Measurements from ENCODE around the gene DACH1. TPM values are rescaled to one million over a fixed set of nuclear protein-coding genes. Genes with fewer than 3 reads are reported as not detected.

The DACH1 gene
- total RNA-seq, 1 experiment from 2014 or later: 0.14 TPM

DNA sequence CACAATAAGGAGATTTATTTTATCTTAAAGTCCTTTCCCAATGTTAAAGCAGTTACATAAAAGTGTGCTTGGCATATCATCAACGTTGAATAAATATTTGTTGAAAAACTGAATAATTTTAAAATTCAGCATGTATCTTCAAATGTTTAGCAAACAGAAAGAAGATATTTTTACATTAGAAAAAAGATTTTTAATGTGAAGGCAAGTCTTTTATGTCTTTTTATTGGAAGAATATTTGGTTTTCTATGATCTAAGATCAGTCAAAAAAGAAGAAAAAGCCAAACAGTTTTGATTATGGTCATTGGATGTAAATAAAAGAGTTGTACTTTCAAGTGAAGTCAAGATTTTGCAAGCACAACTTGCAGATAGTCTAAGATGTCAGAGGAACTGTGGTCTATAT lies 397.4 kb downstream of the DACH1 start:
- CTCF ChIA-PET: no interaction called here
- H3K4me1 Mint-ChIP-seq (ENCODE audit: low read depth, unreplicated experiment): no peaks in the 10 kb centered on the region
- no peak for DNase-seq
- no peak overlapping the region for H3K4me3 Mint-ChIP-seq (ENCODE audit: low read depth, unreplicated experiment)
- no peaks in the 10 kb centered on the region for H3K27me3 Mint-ChIP-seq (ENCODE audit: unreplicated experiment)
- intact Hi-C loops (cut with micrococcal nuclease; ENCODE audit: unreplicated experiment): loop anchor here (10.0 kb wide), 1 partner anchor 145 kb away; no protein-coding TSS in a partner anchor
- H3K9me3 Mint-ChIP-seq (ENCODE audit: low read depth, unreplicated experiment): no peaks in the 10 kb centered on the region
- no peaks in the 10 kb centered on the region for H3K36me3 Mint-ChIP-seq (ENCODE audit: insufficient read depth, unreplicated experiment)
- H3K27ac Mint-ChIP-seq (ENCODE audit: unreplicated experiment): no peak overlapping the region
- no TSS peak for BruUV-seq (replicated peaks)
- TF ChIP-seq, protein P1, sequence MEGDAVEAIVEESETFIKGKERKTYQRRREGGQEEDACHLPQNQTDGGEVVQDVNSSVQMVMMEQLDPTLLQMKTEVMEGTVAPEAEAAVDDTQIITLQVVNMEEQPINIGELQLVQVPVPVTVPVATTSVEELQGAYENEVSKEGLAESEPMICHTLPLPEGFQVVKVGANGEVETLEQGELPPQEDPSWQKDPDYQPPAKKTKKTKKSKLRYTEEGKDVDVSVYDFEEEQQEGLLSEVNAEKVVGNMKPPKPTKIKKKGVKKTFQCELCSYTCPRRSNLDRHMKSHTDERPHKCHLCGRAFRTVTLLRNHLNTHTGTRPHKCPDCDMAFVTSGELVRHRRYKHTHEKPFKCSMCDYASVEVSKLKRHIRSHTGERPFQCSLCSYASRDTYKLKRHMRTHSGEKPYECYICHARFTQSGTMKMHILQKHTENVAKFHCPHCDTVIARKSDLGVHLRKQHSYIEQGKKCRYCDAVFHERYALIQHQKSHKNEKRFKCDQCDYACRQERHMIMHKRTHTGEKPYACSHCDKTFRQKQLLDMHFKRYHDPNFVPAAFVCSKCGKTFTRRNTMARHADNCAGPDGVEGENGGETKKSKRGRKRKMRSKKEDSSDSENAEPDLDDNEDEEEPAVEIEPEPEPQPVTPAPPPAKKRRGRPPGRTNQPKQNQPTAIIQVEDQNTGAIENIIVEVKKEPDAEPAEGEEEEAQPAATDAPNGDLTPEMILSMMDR (IDR thresholded peaks at IDR 0.05; ENCODE audit: unreplicated experiment): no peak

DNA sequence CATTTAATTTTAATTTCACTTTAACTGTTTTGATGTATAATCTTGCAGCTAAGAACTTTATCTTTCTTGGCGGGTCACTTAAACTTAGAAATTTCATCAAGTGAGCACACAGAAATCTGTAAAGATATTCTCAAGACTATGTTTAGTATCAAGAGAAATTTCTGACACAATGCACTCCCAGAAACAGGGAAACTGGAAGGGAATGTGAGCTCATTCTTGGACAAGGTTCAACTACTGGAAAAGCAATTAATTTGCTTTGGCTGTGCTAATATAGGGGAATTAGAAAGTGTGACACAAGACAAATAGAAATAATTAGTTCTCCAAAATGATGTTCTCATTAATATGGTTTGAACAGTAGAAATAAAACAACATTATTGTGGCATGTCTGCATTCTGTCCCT lies 402.3 kb downstream of the DACH1 start:
- no peak overlapping the region for H3K27ac Mint-ChIP-seq (ENCODE audit: unreplicated experiment)
- H3K4me1 Mint-ChIP-seq (ENCODE audit: low read depth, unreplicated experiment): no peaks in the 10 kb centered on the region
- no peak overlapping the region for H3K4me3 Mint-ChIP-seq (ENCODE audit: low read depth, unreplicated experiment)
- BruUV-seq (replicated peaks): no TSS peak
- no peak for DNase-seq
- intact Hi-C loops (cut with micrococcal nuclease; ENCODE audit: unreplicated experiment): no loop called here
- no peaks in the 10 kb centered on the region for H3K27me3 Mint-ChIP-seq (ENCODE audit: unreplicated experiment)
- TF ChIP-seq, protein P1 (IDR thresholded peaks at IDR 0.05; ENCODE audit: unreplicated experiment): no peak
- H3K36me3 Mint-ChIP-seq (ENCODE audit: insufficient read depth, unreplicated experiment): no peaks in the 10 kb centered on the region
- no peaks in the 10 kb centered on the region for H3K9me3 Mint-ChIP-seq (ENCODE audit: low read depth, unreplicated experiment)
- CTCF ChIA-PET: no interaction called here

GRCh38 chr13:71461892-71462291 lies 405.1 kb downstream of the DACH1 start:
- Mint-ChIP-seq H3K27me3 (ENCODE audit: unreplicated experiment) (no peaks in the 10 kb centered on the region), H3K4me3 (ENCODE audit: low read depth, unreplicated experiment) (no peak overlapping the region), H3K4me1 (ENCODE audit: low read depth, unreplicated experiment) (no peaks in the 10 kb centered on the region), H3K36me3 (ENCODE audit: insufficient read depth, unreplicated experiment) (no peaks in the 10 kb centered on the region), H3K27ac (ENCODE audit: unreplicated experiment) (no peak overlapping the region), H3K9me3 (ENCODE audit: low read depth, unreplicated experiment) (no peaks in the 10 kb centered on the region)
- no TSS peak for BruUV-seq (replicated peaks)
- intact Hi-C loops (cut with micrococcal nuclease; ENCODE audit: unreplicated experiment): no loop called here
- CTCF ChIA-PET: no interaction called here
- TF ChIP-seq, protein P1 (IDR thresholded peaks at IDR 0.05; ENCODE audit: unreplicated experiment): no peak
- DNase-seq: no peak

- intact Hi-C loops (cut with micrococcal nuclease; ENCODE audit: unreplicated experiment): no loop called here
- DNase-seq: no peak
- Mint-ChIP-seq H3K36me3 (ENCODE audit: insufficient read depth, unreplicated experiment) (no peaks in the 10 kb centered on the region), H3K27ac (ENCODE audit: unreplicated experiment) (no peak overlapping the region), H3K4me3 (ENCODE audit: low read depth, unreplicated experiment) (no peak overlapping the region), H3K27me3 (ENCODE audit: unreplicated experiment) (no peaks in the 10 kb centered on the region), H3K4me1 (ENCODE audit: low read depth, unreplicated experiment) (no peaks in the 10 kb centered on the region), H3K9me3 (ENCODE audit: low read depth, unreplicated experiment) (no peaks in the 10 kb centered on the region)
- CTCF ChIA-PET: no interaction called here
- BruUV-seq (replicated peaks): no TSS peak
- TF ChIP-seq, protein P1 (IDR thresholded peaks at IDR 0.05; ENCODE audit: unreplicated experiment): no peak
Measured at GRCh38 chr13:71460211-71460610, 406.8 kb downstream of the DACH1 start.

Measured in Calu3 (cell line).